Brain microvascular endothelial cell (primary cell): Measurements from ENCODE around the gene HS1BP3.

ENCODE experiments used
- DNase-seq: peaks from one replicate; pipeline ENCODE4 v3.0.0-alpha.2; 2020
- H3K27ac ChIP-seq: fragments of 250-450 bp; sonication (Bioruptor Pico); 2 replicates; pipeline ENCODE4 v1.5.1; 2020; ENCODE audit warnings: mild to moderate bottlenecking, moderate library complexity
- H3K27me3 ChIP-seq: fragments of 250-450 bp; sonication (Bioruptor Pico); replicated peaks from 2 replicates; pipeline ENCODE4 v1.5.1; 2020; ENCODE audit warnings: mild to moderate bottlenecking
- H3K36me3 ChIP-seq: fragments of 250-450 bp; sonication (Bioruptor Pico); replicated peaks from 2 replicates; pipeline ENCODE4 v1.5.1; 2020; ENCODE audit warnings: mild to moderate bottlenecking
- H3K4me3 ChIP-seq: 2 replicates; pipeline ENCODE4 v1.5.1; 2011; ENCODE audit warnings: low read depth, mild to moderate bottlenecking, control low read depth, low read length, moderate library complexity
- in situ Hi-C: cut with HindIII; loops from 2 replicates; pipeline ENCODE4 v1.10.0; 2017; ENCODE audit warnings: low sequenced_read_pairs, low pct_ligation_motif_present
- TF ChIP-seq, protein P1 (sequence below): IDR thresholded peaks from 2 replicates; pipeline ENCODE4 v1.5.1; 2011; ENCODE audit warnings: low read depth, mild to moderate bottlenecking, moderate library complexity, low read length, control low read depth, inconsistent platforms; ENCODE audit errors: missing control alignments

HS1BP3 gene

GRCh38 chr2:20650393-20650876 is 463 bp downstream of the HS1BP3 start:
- DNase-seq = peak; percentile 35
- TF ChIP-seq, protein P1, sequence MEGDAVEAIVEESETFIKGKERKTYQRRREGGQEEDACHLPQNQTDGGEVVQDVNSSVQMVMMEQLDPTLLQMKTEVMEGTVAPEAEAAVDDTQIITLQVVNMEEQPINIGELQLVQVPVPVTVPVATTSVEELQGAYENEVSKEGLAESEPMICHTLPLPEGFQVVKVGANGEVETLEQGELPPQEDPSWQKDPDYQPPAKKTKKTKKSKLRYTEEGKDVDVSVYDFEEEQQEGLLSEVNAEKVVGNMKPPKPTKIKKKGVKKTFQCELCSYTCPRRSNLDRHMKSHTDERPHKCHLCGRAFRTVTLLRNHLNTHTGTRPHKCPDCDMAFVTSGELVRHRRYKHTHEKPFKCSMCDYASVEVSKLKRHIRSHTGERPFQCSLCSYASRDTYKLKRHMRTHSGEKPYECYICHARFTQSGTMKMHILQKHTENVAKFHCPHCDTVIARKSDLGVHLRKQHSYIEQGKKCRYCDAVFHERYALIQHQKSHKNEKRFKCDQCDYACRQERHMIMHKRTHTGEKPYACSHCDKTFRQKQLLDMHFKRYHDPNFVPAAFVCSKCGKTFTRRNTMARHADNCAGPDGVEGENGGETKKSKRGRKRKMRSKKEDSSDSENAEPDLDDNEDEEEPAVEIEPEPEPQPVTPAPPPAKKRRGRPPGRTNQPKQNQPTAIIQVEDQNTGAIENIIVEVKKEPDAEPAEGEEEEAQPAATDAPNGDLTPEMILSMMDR = peak; percentile 11
- Histone ChIP-seq H3K27ac (peak overlapping the region; percentile 93), H3K27me3 (no peaks in the 10 kb centered on the region), H3K4me3 (peak overlapping the region; percentile 94), H3K36me3 (no peaks in the 10 kb centered on the region)
- in situ Hi-C loops = no loop called here

GRCh38 chr2:20649976-20650375 is 922 bp downstream of the HS1BP3 start:
- DNase-seq = no peak
- no peak overlapping the region for H3K27ac ChIP-seq
- in situ Hi-C loops = loop anchor here (25.0 kb wide), 1 partner anchor 238 kb away; no protein-coding TSS in a partner anchor

DNA sequence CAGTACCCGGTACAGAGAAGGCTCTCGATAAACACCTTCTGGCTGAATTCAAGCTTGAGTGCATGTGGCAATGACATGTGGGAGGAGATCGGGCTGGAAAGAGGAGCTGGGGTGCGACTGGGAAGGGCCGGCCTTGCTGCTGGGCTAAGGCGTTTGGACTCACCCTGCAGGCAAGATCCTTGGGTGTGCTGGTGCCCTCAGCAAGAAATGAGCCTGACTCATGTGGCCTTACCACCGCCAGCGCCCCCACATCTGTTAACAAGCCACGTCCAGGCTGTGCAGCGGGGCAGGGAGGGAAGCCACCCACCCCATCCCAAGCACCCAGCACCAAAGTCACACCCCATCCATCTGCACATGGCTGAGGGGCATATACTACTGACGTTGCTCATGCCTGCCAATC is 1.3 kb downstream of the HS1BP3 start:
- in situ Hi-C loops = loop anchor here (25.0 kb wide), 1 partner anchor 237 kb away; no protein-coding TSS in a partner anchor

More at GRCh38 chr2:20649976-20650375, 922 bp downstream of the HS1BP3 start:
- TF ChIP-seq, protein P1 = no peak
- Histone ChIP-seq H3K27me3 (no peaks in the 10 kb centered on the region), H3K36me3 (no peaks in the 10 kb centered on the region), H3K4me3 (peak overlapping the region; percentile 94)

DNA sequence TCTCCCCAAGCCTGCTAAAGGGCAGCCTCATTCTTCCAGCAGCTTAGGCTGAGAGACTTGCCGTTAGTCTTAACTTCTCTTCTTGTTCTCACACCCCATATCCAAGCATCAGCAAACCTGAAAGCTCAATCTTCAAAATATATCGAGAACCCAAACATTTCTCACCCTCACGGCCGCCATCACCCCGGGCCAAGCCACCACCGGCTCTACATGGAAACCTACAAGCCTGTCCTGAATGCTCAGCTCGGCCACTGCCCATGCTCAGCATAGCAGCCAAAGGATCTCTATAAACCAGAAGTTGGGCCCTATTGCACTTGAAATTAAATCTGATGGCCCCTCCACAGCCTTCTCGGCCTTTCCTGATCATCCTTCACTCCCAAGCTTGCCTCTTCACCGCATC is 2.1 kb downstream of the HS1BP3 start:
- no peak for DNase-seq
- no peaks in the 10 kb centered on the region for H3K27me3 ChIP-seq
- H3K27ac ChIP-seq = no peak overlapping the region
- no peak overlapping the region for H3K4me3 ChIP-seq
- H3K36me3 ChIP-seq = no peaks in the 10 kb centered on the region
- TF ChIP-seq, protein P1 = no peak
- in situ Hi-C loops = loop anchor here (25.0 kb wide), 1 partner anchor 237 kb away; no protein-coding TSS in a partner anchor

More for the DNA sequence above, 1.3 kb downstream of the HS1BP3 start:
- no peak overlapping the region for H3K4me3 ChIP-seq
- TF ChIP-seq, protein P1 = no peak
- H3K27me3 ChIP-seq = no peaks in the 10 kb centered on the region
- no peak for DNase-seq
- no peaks in the 10 kb centered on the region for H3K36me3 ChIP-seq
- no peak overlapping the region for H3K27ac ChIP-seq

DNA sequence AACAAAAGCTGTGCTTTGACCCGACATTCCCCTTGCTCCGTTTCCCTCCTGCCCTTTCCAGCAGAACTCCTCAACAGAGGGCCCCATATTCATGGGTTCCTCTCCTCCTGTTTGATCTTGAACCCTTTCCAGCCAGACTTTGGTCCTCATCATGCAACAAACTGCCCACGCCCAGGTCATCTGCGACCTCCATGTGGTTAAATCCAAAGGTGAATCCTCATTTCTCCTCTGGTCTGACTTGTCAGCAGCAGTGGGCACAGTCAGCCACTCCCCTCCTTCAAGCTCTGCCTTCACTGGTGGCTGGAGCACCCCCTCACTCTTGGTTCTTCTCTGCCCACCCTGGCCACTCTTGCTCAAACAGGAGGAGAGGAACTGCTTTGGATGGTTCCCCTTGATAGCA is 2.7 kb downstream of the HS1BP3 start:
- Histone ChIP-seq H3K27ac (no peak overlapping the region), H3K4me3 (no peak overlapping the region), H3K27me3 (no peaks in the 10 kb centered on the region), H3K36me3 (no peaks in the 10 kb centered on the region)
- TF ChIP-seq, protein P1 = no peak
- in situ Hi-C loops = loop anchor here (25.0 kb wide), 1 partner anchor 236 kb away; no protein-coding TSS in a partner anchor
- DNase-seq = no peak

DNA sequence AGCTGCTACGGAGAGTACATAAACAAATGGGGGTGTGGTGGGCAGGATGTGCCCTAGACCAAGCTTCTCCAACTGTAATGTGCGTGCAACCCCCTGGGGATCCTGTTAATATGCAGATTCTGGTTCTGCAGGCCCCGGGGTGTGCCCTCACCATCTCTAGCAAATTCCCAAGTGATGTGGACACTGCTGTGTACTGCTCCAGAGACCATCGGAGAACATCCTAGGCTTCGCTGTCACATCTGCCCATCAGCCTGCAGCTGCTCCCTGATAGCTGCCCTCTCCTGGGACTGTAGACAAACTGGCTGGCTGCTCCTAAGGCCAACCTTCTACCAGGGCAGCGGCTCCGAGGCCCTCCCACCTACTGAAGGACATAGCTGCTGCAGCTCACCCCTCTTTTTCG is 3.2 kb downstream of the HS1BP3 start:
- Histone ChIP-seq H3K27ac (no peak overlapping the region), H3K27me3 (no peaks in the 10 kb centered on the region), H3K4me3 (no peak overlapping the region), H3K36me3 (no peaks in the 10 kb centered on the region)
- in situ Hi-C loops = loop anchor here (25.0 kb wide), 1 partner anchor 235 kb away; no protein-coding TSS in a partner anchor
- TF ChIP-seq, protein P1 = no peak
- no peak for DNase-seq
